Testis (tissue), 3 donors: ENCODE measurements around the gene MEG3. TPM values are rescaled to one million over a fixed set of nuclear protein-coding genes. Genes with fewer than 3 reads are reported as not detected.

Source experiments
- DNase-seq: peaks from one replicate; pipeline ENCODE4 v3.0.0-alpha.2; 2019
- H3K27ac ChIP-seq, 2 donors: fragments of 200-600 bp; sonication (generic); one replicate each; pipeline ENCODE4 v1.5.1; 2019
- H3K27me3 ChIP-seq: fragments of 200-600 bp; sonication (generic); one replicate; pipeline ENCODE4 v1.5.1; 2019
- H3K36me3 ChIP-seq: fragments of 200-600 bp; sonication (generic); one replicate; pipeline ENCODE4 v1.5.1; 2017; ENCODE audit warnings: low read depth; ENCODE audit errors: missing control alignments
- H3K4me1 ChIP-seq: fragments of 200-600 bp; sonication (generic); one replicate; pipeline ENCODE4 v1.5.1; 2019
- H3K4me3 ChIP-seq, 2 donors: fragments of 200-600 bp; sonication (generic); one replicate each; pipeline ENCODE4 v1.5.1; 2017 to 2019
- H3K9me3 ChIP-seq: fragments of 200-600 bp; sonication (generic); one replicate; pipeline ENCODE4 v1.5.1; 2017
- CTCF ChIP-seq, 3 experiments: fragments of 450-650 bp in 2 of 3; fragments of 200-600 bp in 1 of 3; sonication (generic) in 1 of 3; IDR thresholded peaks; one replicate each; pipeline ENCODE4 v1.5.1; 2016 to 2019; ENCODE audit warnings: antibody characterized with exemption in 3 of 3, mild to moderate bottlenecking in 2 of 3, moderate library complexity in 1 of 3
- POLR2A ChIP-seq: fragments of 450-650 bp; IDR thresholded peaks from one replicate; pipeline ENCODE4 v1.6.1; 2017; ENCODE audit warnings: antibody characterized with exemption, mild to moderate bottlenecking, moderate library complexity
- WGBS, 2 donors: methylation state at CpG; one replicate each; pipeline ENCODE4 v1.1.5; 2018; 5-methylcytosine and 5-hydroxymethylcytosine counted together
- intact Hi-C: fragments of 100-400 bp; cut with DNase I; formaldehyde crosslinking; loops from one replicate; pipeline ENCODE4 v1.15.1; 2023; ENCODE audit warnings: low total_unique reads
- polyA plus RNA-seq: library from polyadenylated mRNA; stranded (reverse); fragments of 350-450 nt; fragmentation: Illumina TruSeq; extraction: RNeasy Lipid Tissue Mini Kit (QIAGEN cat#74804); gene quantifications from one replicate; pipeline ENCODE4 v1.2.3, GENCODE V29; 2014; ENCODE audit warnings: low read depth, low replicate concordance; ENCODE audit not compliant: insufficient read depth
- total RNA-seq, 2 donors: library from RNA; depleted of rRNA; stranded (reverse); fragments of >200 nt; gene quantifications; one replicate each; pipeline ENCODE4 v1.2.3, GENCODE V29; 2016

Gene MEG3
- total and polyA plus RNA-seq, 3 donors from 2014 or later, result 107 to 324 (median 228) TPM

- no peaks in the 10 kb centered on the region for H3K4me1 ChIP-seq
- H3K4me3 ChIP-seq, result no peak overlapping the region
- no peak overlapping the region for H3K27ac ChIP-seq
- intact Hi-C loops, result no loop called here
- no peak for DNase-seq
- H3K9me3 ChIP-seq, result no peaks in the 10 kb centered on the region
- H3K36me3 ChIP-seq, result no peaks in the 10 kb centered on the region
- WGBS, 2 donors, result 84 to 96% methylated on average over 6 to 8 of the region's 8 CpGs
- TF ChIP-seq CTCF (IDR thresholded peaks at IDR 0.05) (no peak), POLR2A (no peak)
- no peaks in the 10 kb centered on the region for H3K27me3 ChIP-seq
These were observed 53.9 kb downstream of the MEG3 start for GRCh38 chr14:100879782-100880181.

GRCh38 chr14:100880271-100881101 is 54.6 kb downstream of the MEG3 start:
- no peaks in the 10 kb centered on the region for H3K36me3 ChIP-seq
- no peak for TF ChIP-seq CTCF (IDR thresholded peaks at IDR 0.05)
- TF ChIP-seq POLR2A, result no peak
- no peaks in the 10 kb centered on the region for H3K4me1 ChIP-seq
- H3K27ac ChIP-seq, result no peak overlapping the region
- no peaks in the 10 kb centered on the region for H3K9me3 ChIP-seq
- no peak for DNase-seq
- intact Hi-C loops, result no loop called here
- WGBS, 2 donors, result 90% methylated on average over 21 to 34 of the region's 34 CpGs
- no peaks in the 10 kb centered on the region for H3K27me3 ChIP-seq
- H3K4me3 ChIP-seq, result no peak overlapping the region

GRCh38 chr14:100881211-100882025 is 55.5 kb downstream of the MEG3 start:
- intact Hi-C loops, result no loop called here
- Histone ChIP-seq H3K27me3 (no peaks in the 10 kb centered on the region), H3K27ac (no peak overlapping the region), H3K4me3 (no peak overlapping the region), H3K9me3 (no peaks in the 10 kb centered on the region), H3K36me3 (no peaks in the 10 kb centered on the region), H3K4me1 (no peaks in the 10 kb centered on the region)
- WGBS, 2 donors, result 77 to 86% methylated on average over 32 to 38 of the region's 38 CpGs
- DNase-seq, result no peak
- TF ChIP-seq CTCF (IDR thresholded peaks at IDR 0.05) (no peak), POLR2A (no peak)

GRCh38 chr14:100882026-100882967 is 56.4 kb downstream of the MEG3 start:
- Histone ChIP-seq H3K4me1 (no peaks in the 10 kb centered on the region), H3K4me3 (no peak overlapping the region)
- intact Hi-C loops, result no loop called here

More at GRCh38 chr14:100882026-100882967, 56.4 kb downstream of the MEG3 start:
- 70 to 80% methylated on average over 27 to 49 of the region's 49 CpGs for WGBS, 2 donors
- H3K36me3 ChIP-seq, result no peaks in the 10 kb centered on the region
- DNase-seq, result no peak
- no peaks in the 10 kb centered on the region for H3K9me3 ChIP-seq
- H3K27ac ChIP-seq, result no peak overlapping the region
- H3K27me3 ChIP-seq, result no peaks in the 10 kb centered on the region
- no peak for TF ChIP-seq CTCF (IDR thresholded peaks at IDR 0.05)
- TF ChIP-seq POLR2A, result no peak
